B cell (primary cell): ENCODE data around the gene LARGE2.

ENCODE experiments used
- CTCF ChIP-seq: fragments of 200-600 bp; IDR thresholded peaks from one replicate; pipeline ENCODE4 v1.8.0; 2022; ENCODE audit warnings: antibody characterized with exemption, mild to moderate bottlenecking
- EZH2 ChIP-seq: IDR thresholded peaks from 2 replicates; pipeline ENCODE4 v1.6.1; 2012; ENCODE audit warnings: borderline replicate concordance, low read depth, mild to moderate bottlenecking, moderate library complexity, low read length; ENCODE audit not compliant: insufficient read depth, poor library complexity, severe bottlenecking

- TF ChIP-seq EZH2: no peak
- TF ChIP-seq CTCF: no peak
Observed at GRCh38 chr11:45890886-45891550, 31.4 kb upstream of the LARGE2 start.
